Right renal cortex interstitium (tissue), 3 donors: ENCODE results near the gene ADAMTSL1. TPM values are rescaled to one million over a fixed set of nuclear protein-coding genes. Genes with fewer than 3 reads are reported as not detected.

Experiments used
- DNase-seq, 3 donors: peaks; one replicate each; pipeline ENCODE4 v3.0.0-alpha.2; 2013; ENCODE audit warnings: low read depth in 3 of 3, low spot score in 2 of 3
- polyA plus RNA-seq, 3 donors: library from polyadenylated mRNA; unstranded; fragments of 120-200 nt; gene quantifications; one replicate each; pipeline ENCODE4 v1.2.1, GENCODE V29; 2013; ENCODE audit not compliant: insufficient read length in 3 of 3

ADAMTSL1 gene
- polyA plus RNA-seq, 3 donors: 11.3 to 16.5 (median 16.1) TPM

DNA sequence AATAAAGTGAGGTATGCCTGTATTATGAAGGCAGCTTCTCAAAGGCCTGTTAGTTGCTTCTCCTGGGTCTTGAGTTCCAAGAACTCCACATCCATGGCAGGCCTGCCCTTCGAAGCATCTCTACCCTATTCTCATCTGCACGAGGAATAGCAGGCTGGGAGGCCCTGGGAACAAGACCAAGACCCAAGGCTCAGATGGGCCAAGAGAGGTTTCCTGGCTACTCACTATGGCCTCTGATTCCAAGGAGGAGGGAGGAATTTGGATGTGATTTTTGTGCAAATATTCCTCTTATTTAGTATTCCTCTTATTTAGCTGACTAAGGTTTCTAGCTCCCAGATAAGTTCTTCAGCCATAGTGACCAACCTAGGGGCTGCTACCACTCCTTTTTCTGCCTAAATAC lies 407.8 kb downstream of the ADAMTSL1 start:
- no peak for DNase-seq

DNA sequence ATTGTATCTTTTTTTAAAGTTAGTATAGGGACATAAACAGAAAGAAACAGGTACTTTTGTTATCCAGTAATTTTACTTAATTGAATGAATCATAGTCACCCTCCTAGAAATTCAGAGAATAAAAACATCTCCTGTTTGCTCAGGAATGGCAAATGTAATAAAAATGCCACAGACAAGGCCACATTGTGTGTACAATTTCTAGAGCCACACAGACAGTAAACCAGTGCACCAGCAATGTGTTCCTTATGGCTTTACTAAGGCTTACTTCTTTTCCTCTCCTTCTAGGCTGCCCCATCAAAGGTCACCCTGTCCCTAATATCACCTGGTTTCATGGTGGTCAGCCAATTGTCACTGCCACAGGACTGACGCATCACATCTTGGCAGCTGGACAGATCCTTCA lies 413.6 kb downstream of the ADAMTSL1 start:
- DNase-seq: no peak

- DNase-seq: no peak
Measured at GRCh38 chr9:18888290-18888689, 414.3 kb downstream of the ADAMTSL1 start.

DNA sequence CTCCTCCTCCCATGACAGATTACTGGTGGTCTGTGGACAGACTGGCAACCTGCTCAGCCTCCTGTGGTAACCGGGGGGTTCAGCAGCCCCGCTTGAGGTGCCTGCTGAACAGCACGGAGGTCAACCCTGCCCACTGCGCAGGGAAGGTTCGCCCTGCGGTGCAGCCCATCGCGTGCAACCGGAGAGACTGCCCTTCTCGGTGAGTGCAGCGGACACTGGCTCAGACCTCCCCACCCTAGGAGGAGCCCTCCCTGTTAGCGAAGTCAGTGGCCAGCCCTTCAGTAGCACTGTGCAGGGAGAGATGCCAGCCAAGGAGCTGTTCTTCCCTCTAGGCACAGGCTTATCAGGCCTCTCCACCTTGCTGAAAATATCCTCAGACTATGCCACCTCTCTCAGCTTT lies 415.6 kb downstream of the ADAMTSL1 start:
- no peak for DNase-seq

GRCh38 chr9:18890372-18890771 lies 416.4 kb downstream of the ADAMTSL1 start:
- no peak for DNase-seq

DNA sequence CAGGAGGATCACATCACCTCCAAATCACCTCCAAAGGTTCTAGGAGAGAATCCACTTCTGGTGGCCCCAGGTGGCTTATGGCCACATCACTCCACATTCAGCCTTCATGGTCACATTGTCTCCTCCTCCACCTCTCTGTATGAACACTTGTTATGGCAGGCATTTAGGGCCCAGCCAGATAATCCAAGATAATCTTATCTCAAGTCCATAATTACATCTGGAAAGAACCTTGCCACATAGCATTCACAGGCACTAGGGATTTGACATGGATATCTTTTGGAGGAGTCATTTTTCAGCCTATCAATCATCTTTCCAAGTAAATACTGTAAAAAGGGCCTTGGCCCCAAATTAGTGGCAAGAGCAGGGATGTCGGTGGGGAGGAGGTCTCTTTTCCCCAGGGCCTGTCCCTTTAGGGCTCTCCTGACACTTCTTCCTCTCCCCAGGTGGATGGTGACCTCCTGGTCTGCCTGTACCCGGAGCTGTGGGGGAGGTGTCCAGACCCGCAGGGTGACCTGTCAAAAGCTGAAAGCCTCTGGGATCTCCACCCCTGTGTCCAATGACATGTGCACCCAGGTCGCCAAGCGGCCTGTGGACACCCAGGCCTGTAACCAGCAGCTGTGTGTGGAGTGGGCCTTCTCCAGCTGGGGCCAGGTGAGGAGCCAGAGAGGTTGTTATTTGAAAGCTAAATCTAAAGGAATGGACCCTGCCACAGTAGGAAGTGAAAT lies 418.2 kb downstream of the ADAMTSL1 start:
- no peak for DNase-seq

- DNase-seq: no peak
Measured at GRCh38 chr9:18893046-18893445, 419.1 kb downstream of the ADAMTSL1 start.

GRCh38 chr9:18893491-18893890 lies 419.5 kb downstream of the ADAMTSL1 start:
- DNase-seq: no peak

GRCh38 chr9:18896004-18896403 lies 422.1 kb downstream of the ADAMTSL1 start:
- no peak for DNase-seq

DNA sequence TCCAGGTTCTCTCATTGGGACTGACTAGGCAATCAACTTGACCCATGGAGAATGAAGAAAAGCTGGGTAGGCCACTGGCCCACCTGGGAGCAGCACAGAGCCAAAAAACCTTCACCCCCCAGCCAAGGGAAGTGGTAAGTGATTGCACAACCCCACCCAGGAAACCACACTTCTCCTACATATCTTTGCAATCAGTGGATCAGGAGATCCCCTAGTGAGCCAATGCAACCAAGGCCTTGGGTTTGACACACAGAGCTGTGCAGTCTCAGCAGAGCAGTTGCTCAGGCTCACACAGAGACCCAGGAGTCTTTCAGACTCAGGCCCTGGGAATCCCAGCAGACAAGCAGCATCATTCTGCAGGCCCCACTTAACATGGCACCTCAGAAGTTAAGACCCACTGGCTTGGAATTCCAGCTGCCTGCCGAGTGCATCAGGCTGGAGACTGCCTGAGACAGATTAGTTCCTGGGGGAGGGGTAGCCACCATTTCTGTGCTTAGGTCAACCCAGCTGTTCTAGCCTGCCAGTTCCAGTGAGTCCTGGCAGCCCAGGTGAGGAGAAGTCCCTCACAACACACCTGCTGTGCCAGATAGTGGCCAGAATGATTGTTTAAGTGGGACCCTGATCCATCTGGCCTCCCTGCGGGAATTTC lies 422.7 kb downstream of the ADAMTSL1 start:
- DNase-seq: no peak

DNA sequence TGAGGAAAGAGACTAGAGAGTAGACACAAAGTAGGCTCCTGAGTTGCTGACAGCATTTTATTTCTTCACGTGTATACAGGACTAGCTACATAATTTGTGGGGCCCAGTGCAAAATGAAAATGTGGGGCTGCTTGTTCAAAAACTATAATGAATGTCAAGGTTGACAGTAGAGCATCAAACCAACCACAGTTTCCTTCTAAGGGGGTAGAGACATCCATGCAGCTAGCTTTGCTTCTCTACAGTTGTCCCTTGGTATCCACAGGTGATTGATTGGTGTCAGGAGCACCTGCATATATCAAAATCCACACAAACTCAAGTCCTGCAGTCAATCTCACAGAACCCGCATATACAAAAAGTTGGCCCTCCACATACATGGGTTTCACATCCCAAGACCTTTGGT lies 429.5 kb downstream of the ADAMTSL1 start:
- no peak for DNase-seq

DNA sequence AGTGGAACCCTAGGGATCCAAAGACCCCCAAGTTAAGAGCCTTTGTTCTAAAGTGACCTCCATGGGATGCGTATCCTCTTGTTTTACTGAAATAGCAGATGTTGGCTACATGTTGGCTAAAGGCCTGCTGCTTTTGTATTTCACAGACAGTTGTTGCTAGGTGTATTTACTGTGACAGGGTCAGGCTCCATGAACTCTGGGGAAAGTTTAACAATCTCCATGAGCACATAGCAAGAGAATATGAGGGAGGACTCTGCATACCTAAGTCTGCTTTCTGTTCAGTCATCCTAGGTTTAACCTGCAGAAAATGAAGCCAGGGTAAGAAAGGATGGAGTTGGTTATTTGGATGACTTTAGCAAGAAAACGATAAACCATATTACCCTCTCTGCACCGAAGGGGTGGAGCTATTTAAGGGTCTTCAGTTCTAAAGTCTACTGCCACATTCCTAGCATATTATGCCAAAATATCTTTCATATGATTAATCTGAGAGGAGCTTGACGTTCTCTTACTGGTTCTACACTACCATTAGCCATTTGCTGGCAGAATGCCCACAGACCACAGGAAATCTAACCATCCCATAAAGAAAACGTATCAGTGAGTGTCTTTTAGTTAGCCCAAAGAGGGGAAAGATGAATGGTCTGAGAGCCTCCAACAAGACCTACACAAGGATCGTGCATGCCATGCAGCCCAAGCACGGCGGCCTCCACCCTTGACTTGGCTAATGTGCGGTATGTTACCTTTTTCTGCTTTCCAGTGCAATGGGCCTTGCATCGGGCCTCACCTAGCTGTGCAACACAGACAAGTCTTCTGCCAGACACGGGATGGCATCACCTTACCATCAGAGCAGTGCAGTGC lies 431.3 kb downstream of the ADAMTSL1 start:
- DNase-seq: no peak

GRCh38 chr9:18905883-18906629 lies 432.1 kb downstream of the ADAMTSL1 start:
- no peak for DNase-seq

DNA sequence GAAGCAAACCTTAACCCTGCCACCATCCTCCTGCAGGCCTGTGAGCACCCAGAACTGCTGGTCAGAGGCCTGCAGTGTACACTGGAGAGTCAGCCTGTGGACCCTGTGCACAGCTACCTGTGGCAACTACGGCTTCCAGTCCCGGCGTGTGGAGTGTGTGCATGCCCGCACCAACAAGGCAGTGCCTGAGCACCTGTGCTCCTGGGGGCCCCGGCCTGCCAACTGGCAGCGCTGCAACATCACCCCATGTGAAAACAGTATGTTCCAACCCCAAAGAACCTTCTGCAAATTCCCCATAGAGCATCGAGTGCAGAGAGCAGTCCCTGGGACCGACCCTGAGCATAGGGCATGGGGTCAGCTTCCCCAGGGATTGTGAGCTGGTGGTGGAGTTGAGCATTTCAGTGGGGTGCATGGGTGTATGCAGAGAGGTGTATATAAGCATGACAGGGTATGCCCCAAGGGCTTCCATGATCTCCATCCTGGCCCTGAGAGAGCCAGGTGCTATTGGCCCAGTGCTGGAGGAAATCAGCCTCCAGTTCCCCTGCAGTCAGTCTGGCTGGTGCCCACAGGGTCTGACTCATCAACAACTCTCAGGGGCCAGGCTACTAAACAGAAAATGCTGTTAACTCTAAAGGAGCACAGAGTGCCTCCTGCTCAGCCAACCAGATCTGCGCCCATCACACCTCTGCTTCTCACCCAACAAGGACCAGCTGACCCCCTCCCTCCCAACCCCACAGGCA lies 432.9 kb downstream of the ADAMTSL1 start:
- DNase-seq: no peak

DNA sequence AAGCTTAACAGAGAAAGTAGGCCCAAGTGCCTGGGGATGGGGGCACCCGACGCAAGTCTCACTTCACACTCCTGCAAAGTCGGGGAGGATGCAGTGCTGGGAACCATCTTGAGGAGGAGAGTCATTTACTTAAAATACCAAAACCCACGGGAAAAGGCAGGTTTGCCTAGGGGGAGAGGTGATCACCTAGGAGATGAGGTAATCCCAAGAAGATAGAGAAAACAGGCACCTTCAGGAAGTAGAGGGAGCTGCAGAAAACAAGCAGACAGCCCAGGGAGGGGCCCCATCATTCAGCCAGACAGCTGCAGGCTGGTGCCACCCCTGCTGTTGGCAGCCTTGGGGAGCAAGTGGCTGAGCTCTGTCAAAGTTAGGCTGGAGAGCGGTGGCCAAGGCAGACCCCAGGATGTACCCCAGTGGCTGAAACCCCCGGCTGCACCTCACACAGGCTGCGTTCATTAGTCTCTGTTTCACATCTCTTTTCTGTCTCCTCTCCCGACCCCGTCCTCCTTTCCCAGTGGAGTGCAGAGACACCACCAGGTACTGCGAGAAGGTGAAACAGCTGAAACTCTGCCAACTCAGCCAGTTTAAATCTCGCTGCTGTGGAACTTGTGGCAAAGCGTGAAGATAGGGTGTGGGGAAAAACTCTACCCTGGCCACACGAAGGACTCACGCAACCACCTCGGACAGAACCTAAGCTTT lies 434.1 kb downstream of the ADAMTSL1 start:
- no peak for DNase-seq

GRCh38 chr9:18909140-18910018 lies 435.4 kb downstream of the ADAMTSL1 start:
- no peak for DNase-seq

- DNase-seq: no peak
Measured at GRCh38 chr9:18910435-18910834, 436.5 kb downstream of the ADAMTSL1 start.

DNA sequence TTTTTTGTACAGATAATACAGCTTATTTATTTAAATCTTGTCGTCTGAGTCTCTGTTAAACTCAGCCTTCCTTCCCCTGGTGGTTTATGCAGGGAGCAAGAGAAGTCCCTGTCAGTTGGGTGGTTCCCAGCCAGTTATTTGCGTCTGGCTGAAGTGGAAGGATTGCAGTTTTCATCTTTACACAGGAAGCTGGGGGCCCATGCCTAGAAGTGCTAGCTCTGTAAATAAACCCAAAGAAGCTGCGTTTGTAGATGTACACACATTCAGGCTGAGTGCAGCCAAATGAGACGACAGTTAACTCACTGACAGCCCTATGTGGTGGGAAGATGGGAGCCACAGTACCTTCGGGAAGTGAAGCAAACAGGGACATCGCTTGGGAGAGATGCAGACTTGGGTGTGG lies 437.0 kb downstream of the ADAMTSL1 start:
- no peak for DNase-seq
